Activated naive CD4-positive, alpha-beta T cell (primary cell): ENCODE results near the gene NR6A1.

Experiments used
- DNase-seq, 4 experiments: peaks; one replicate each; lab custom pipeline; 2025; lab: John Stamatoyannopoulos, UW

The NR6A1 gene

GRCh38 chr9:124471761-124472160 lies 299.4 kb downstream of the NR6A1 start:
- DNase-seq: no peak

- no peak for DNase-seq
Measured at GRCh38 chr9:124470726-124471125, 300.4 kb downstream of the NR6A1 start.

- DNase-seq: no peak
Measured at GRCh38 chr9:124470306-124470705, 300.8 kb downstream of the NR6A1 start.

- no peak for DNase-seq
Measured at GRCh38 chr9:124469011-124469832, 301.9 kb downstream of the NR6A1 start.

- DNase-seq: no peak
Measured at GRCh38 chr9:124468061-124468740, 302.9 kb downstream of the NR6A1 start.

- DNase-seq: no peak
Measured at GRCh38 chr9:124467410-124468060, 303.6 kb downstream of the NR6A1 start.
